Stimulated activated CD8-positive, alpha-beta memory T cell treated with anti-CD3 and anti-CD28 coated beads, Interleukin-2, amount 100 ng/mL, for 48 hours (primary cell): Measurements from ENCODE around the gene KLHDC8A.
"Not testable (repeated sequence)": the region's sequence is repeated elsewhere in the genome, so short reads cannot be mapped to it uniquely, and the experiment has no call there.

Experiments used
- DNase-seq, 2 donors: peaks; one replicate each; pipeline ENCODE4 v3.0.0-alpha.2; 2020; ENCODE audit warnings: low read depth in 2 of 2

KLHDC8A gene, protein sequence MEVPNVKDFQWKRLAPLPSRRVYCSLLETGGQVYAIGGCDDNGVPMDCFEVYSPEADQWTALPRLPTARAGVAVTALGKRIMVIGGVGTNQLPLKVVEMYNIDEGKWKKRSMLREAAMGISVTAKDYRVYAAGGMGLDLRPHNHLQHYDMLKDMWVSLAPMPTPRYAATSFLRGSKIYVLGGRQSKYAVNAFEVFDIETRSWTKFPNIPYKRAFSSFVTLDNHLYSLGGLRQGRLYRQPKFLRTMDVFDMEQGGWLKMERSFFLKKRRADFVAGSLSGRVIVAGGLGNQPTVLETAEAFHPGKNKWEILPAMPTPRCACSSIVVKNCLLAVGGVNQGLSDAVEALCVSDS

GRCh38 chr1:205356440-205357139 is at the start of gene KLHDC8A:
Gene KLHDC8A (minus strand): TSS chr1:205356922. CDS start chr1:205343604, 13,318 bp downstream.
- no peak for DNase-seq

DNA sequence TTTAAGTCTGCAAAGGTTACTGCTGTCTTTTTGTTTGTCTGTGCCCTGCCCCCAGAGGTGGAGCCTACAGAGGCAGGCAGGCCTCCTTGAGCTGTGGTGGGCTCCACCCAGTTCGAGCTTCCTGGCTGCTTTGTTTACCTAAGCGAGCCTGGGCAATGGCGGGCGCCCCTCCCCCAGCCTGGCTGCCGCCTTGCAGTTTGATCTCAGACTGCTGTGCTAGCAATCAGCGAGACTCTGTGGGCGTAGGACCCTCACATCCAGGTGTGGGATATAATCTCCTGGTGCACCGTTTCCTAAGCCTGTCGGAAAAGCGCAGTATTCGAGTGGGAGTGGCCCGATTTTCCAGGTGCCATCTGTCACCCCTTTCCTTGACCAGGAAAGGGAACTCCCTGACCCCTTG is 49.5 kb upstream of the KLHDC8A start:
- not testable (repeated sequence) for DNase-seq

DNA sequence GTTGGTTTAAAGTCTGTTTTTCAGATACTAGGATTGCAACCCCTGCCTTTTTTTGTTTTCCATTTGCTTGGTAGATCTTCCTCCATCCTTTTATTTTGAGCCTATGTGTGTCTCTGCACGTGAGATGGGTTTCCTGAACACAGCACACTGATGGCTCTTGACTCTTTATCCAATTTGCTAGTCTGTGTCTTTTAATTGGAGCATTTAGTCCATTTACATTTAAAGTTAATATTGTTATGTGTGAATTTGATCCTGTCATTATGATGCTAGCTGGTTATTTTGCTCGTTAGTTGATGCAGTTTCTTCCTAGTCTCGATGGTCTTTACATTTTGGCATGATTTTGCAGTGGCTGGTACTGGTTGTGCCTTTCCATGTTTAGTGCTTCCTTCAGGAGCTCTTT is 47.8 kb upstream of the KLHDC8A start:
- DNase-seq, result not testable (repeated sequence)

DNA sequence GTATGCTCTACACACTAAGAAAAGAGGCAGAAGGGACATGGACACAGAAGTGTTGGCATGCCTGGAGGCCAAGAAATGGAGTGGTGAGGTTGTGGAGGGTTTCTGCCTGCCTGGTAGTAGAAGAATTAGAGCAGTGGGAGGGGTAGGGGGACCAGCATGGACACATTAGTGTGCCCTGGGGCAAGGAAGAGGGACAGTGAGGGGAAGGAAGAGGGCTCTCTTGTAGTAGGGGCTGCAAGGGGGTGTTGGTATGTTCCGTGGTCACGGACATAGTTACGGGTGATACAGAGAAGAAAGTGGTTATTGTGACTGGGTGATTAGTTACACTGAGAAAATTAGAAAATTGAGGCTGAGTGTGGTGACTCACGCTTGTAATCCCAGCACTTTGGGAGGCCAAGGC is 41.9 kb upstream of the KLHDC8A start:
- DNase-seq, result no peak

DNA sequence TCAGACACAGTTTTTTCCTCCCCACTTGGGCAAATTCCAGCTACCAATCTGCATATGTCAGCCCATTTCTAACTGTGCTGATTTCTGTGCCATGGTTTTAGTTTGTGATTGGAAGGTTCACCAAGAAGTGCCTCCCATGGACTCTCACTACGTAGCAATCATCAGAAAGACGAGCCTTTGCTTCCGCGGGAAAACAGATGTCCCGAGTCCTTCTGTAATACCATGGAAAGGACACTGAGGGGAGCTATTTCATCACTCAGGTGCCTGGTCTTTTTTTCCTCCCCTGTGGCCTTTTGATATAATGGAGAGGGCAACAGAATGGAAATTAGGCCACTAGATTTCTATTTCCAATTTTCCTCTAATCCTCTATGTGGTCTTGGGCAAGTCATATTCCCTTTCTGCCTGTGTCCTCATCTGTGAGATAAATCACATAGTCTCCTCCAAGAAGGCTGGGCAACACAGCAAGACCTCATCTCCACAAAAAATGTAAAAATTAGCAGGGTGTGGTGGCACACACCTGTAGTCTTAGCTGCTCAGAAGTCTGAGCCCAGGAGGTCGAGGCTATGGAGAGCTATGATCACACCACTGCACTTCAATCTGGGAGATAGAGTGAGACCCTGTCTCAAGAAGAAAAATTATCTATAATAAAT is 40.4 kb upstream of the KLHDC8A start:
- no peak for DNase-seq

DNA sequence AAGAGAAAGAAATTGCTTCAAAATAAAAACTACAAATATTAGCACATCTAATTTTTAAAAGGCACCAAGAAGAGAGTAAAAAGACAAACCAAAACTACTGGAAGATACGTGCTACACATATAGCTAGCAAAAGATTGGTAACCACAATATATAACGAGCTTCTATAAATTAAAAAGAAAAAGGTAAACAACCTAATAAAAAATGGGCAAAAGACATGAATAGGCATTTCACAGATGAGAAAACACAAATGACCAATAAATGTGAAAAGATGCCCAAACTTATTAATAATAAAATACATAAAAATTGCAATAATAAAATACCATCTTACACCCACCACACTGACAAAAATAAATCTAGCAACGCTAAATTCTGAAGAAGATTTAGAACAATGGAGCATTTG is 38.9 kb upstream of the KLHDC8A start:
- DNase-seq, result no peak

GRCh38 chr1:205392650-205393049 is 35.9 kb upstream of the KLHDC8A start:
- DNase-seq, result no peak

DNA sequence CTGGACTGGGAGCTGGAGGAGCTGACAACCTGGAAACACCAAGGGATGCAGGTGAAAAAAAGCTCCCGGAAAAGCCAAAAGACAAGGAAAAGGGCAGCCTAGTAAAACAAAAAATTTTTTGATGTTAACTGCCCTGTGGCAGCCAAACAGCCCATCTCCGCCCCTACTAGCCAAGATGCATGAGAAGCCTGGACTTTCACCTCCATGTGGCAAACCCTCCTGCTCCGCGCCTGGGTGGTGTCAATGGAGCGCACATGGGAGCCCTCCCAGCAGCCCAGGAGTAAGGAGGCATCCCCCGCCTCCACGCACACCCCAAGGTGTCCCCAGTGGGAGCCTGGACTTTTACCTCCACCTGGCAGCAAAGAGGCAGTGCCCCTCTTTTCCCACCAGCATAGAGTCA is 34.7 kb upstream of the KLHDC8A start:
- no peak for DNase-seq

- no peak for DNase-seq
Observed at GRCh38 chr1:205387845-205388244, 31.1 kb upstream of the KLHDC8A start.

GRCh38 chr1:205382990-205383389 is 26.3 kb upstream of the KLHDC8A start:
- not testable (repeated sequence) for DNase-seq

DNA sequence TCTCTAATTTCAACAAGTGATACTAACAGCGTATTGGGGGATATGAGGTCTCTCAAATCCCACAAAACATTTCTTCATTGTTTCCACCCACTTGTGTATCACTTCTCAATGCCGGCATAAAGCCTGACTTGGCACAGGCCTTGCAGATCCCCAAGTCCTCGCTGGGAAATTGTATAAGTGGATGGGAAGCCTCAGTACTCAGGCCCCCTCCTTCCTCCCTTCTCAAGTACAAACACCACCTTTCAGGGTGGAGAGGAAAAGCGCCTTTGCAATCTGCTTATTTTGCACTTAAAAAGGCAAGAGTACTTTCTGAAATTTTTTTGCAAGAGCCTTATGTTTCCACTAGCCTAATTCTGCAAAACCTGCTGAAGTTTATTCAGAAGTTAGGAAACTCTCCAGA is 25.8 kb upstream of the KLHDC8A start:
- no peak for DNase-seq

GRCh38 chr1:205381305-205381704 is 24.6 kb upstream of the KLHDC8A start:
- DNase-seq, result no peak

DNA sequence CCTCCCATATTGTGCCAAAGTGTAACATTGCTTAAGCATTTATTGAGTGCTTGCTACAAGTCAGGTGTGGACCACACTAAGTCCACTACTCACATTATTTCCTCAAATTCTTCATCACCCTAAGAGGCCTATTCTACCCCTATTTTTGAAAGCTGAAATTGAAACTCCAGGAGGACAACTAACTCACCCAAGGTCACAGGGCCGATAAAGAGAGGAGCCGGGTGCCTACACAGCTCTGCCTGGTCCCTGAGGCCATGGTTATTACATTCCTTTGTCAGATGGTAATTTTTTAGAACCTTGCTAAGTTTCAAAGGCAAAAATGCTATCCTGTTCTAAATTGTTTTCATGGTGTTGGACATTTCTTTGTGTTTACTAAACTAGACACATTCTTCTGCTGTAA is 24.2 kb upstream of the KLHDC8A start:
- no peak for DNase-seq

- DNase-seq, result no peak
Observed at GRCh38 chr1:205379056-205379455, 22.3 kb upstream of the KLHDC8A start.

GRCh38 chr1:205377355-205377754 is 20.6 kb upstream of the KLHDC8A start:
- no peak for DNase-seq

- no peak for DNase-seq
Observed at GRCh38 chr1:205376739-205377138, 20.0 kb upstream of the KLHDC8A start.

DNA sequence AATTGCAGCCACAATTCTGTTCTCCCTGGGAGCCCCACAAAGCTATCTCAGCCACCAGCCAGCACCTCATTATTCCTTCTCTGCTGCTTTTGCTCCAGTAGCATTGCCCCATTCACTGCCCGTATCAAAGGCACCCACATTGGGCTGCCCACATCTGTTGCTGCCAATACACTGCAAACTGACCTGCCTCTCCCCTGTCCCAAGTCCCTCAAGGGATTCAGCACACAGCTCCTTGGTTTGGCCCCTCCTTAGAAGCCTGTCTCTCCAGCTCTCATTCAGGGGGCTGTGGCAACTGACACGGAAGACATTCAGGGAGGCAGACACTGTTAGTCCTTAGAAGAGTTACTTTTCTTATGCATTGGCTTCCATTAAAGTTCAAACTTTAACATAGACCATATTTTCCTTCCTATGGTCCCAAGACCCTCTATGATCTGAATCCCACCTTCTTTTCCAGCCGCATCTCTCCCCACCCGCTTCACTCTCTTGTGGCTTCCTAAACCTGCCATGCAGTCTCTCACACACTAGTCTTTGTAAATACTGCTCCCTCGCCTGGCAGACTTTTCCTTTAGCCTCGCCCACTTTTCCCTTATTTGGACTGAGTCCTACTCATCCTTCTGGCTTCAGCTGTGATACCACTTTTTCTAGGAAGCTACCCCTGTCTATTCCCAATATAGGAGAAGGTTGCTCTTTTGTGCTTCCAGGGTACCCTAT is 19.3 kb upstream of the KLHDC8A start:
- DNase-seq, result no peak

- no peak for DNase-seq
Observed at GRCh38 chr1:205374210-205375078, 17.7 kb upstream of the KLHDC8A start.

GRCh38 chr1:205373798-205374175 is 17.1 kb upstream of the KLHDC8A start:
- DNase-seq, result no peak

- no peak for DNase-seq
Observed at GRCh38 chr1:205373022-205373797, 16.5 kb upstream of the KLHDC8A start.
